ENCODE results near the gene UBE2H. TPM values are rescaled to one million over a fixed set of nuclear protein-coding genes. Genes with fewer than 3 reads are reported as not detected.

The UBE2H gene
- total and polyA plus RNA-seq, 10 donors, result 13.5 to 98.0 (median 65.5) TPM

GRCh38 chr7:129903935-129904334, 48.8 kb downstream of the UBE2H start:
- TF ChIP-seq CTCF (IDR thresholded peaks at IDR 0.05 in 8 of 11, conservative IDR thresholded peaks at IDR 0.05 in 3 of 11) (no peak), POLR2AphosphoS5 (IDR thresholded peaks at IDR 0.05) (no peak), POLR2A (IDR thresholded peaks at IDR 0.05) (no peak)
- H3K4me1 ChIP-seq, result peaks cover 19 to 83% (median 59%) of the 10 kb centered on the region in 6 donors
- intact Hi-C loops (cut with DNase I; ENCODE audit: low total_unique reads), result no loop called here
- H3K27ac ChIP-seq, result peak overlapping the region in 4 of 8 donors; percentile 25 to 44 (median 30)
- H3K4me3 ChIP-seq, result no peak overlapping the region
- H3K36me3 ChIP-seq, result peaks cover 0 to 32% (median 0%) of the 10 kb centered on the region in 6 donors
- 60 to 72% (median 69%) methylated on average over 5 of the region's 5 CpGs for WGBS, 5 donors
- DNase-seq, result no peak
- no peaks in the 10 kb centered on the region for H3K27me3 ChIP-seq (replicated peaks in 1 of 7)
- no peaks in the 10 kb centered on the region for H3K9me3 ChIP-seq

- no peak overlapping the region for H3K4me3 ChIP-seq
- peak overlapping the region in 4 of 8 donors; percentile 25 to 44 (median 29) for H3K27ac ChIP-seq
- DNase-seq, result no peak
- H3K27me3 ChIP-seq (replicated peaks in 1 of 7), result no peaks in the 10 kb centered on the region
- H3K4me1 ChIP-seq, result peaks cover 19 to 83% (median 54%) of the 10 kb centered on the region in 6 donors
- intact Hi-C loops (cut with DNase I; ENCODE audit: low total_unique reads), result no loop called here
- peaks cover 0 to 32% (median 1%) of the 10 kb centered on the region in 6 donors for H3K36me3 ChIP-seq
- WGBS, 5 donors, result 75 to 87% (median 78%) methylated on average over 8 of the region's 8 CpGs
- H3K9me3 ChIP-seq, result no peaks in the 10 kb centered on the region
- TF ChIP-seq POLR2A (IDR thresholded peaks at IDR 0.05), result no peak
- TF ChIP-seq CTCF (IDR thresholded peaks at IDR 0.05 in 8 of 11, conservative IDR thresholded peaks at IDR 0.05 in 3 of 11), result no peak
- no peak for TF ChIP-seq POLR2AphosphoS5 (IDR thresholded peaks at IDR 0.05)
Observed at GRCh38 chr7:129902788-129903422, 49.9 kb downstream of the UBE2H start.

GRCh38 chr7:129898502-129899160, 54.1 kb downstream of the UBE2H start:
- Histone ChIP-seq H3K27ac (no peak overlapping the region), H3K36me3 (peaks cover 0 to 52% (median 1%) of the 10 kb centered on the region in 6 donors), H3K4me1 (peaks cover 2 to 80% (median 21%) of the 10 kb centered on the region in 6 donors), H3K27me3 (replicated peaks in 1 of 7) (no peaks in the 10 kb centered on the region), H3K4me3 (no peak overlapping the region), H3K9me3 (no peaks in the 10 kb centered on the region)
- DNase-seq, result no peak
- WGBS, 5 donors, result 87 to 96% (median 89%) methylated on average over 5 of the region's 5 CpGs
- intact Hi-C loops (cut with DNase I; ENCODE audit: low total_unique reads), result no loop called here
- TF ChIP-seq POLR2AphosphoS5 (IDR thresholded peaks at IDR 0.05) (no peak), CTCF (IDR thresholded peaks at IDR 0.05 in 8 of 11, conservative IDR thresholded peaks at IDR 0.05 in 3 of 11) (no peak), POLR2A (IDR thresholded peaks at IDR 0.05) (no peak)

- DNase-seq, result no peak
Observed at GRCh38 chr7:129898007-129898406, 54.8 kb downstream of the UBE2H start.

More at GRCh38 chr7:129898007-129898406, 54.8 kb downstream of the UBE2H start:
- Histone ChIP-seq H3K9me3 (no peaks in the 10 kb centered on the region), H3K36me3 (peaks cover 0 to 51% (median 1%) of the 10 kb centered on the region in 6 donors), H3K27me3 (replicated peaks in 1 of 7) (no peaks in the 10 kb centered on the region), H3K27ac (no peak overlapping the region), H3K4me3 (no peak overlapping the region), H3K4me1 (peaks cover 0 to 80% (median 15%) of the 10 kb centered on the region in 6 donors)
- no peak for TF ChIP-seq POLR2AphosphoS5 (IDR thresholded peaks at IDR 0.05)
- TF ChIP-seq CTCF (IDR thresholded peaks at IDR 0.05 in 8 of 11, conservative IDR thresholded peaks at IDR 0.05 in 3 of 11), result no peak
- intact Hi-C loops (cut with DNase I; ENCODE audit: low total_unique reads), result no loop called here

Data from spleen (tissue), 11 donors.